Panc1 (cell line): ENCODE data around the gene AFG1L. TPM values are rescaled to one million over a fixed set of nuclear protein-coding genes. Genes with fewer than 3 reads are reported as not detected.

Experiments used
- ATAC-seq: fragments of 200-7000 bp; cut with Tn5 transposase; 2 replicates; pipeline ENCODE4 v1.9.1; 2020; ENCODE audit warnings: mild to moderate bottlenecking, moderate library complexity
- BruUV-seq: library from RNA; stranded (reverse); fragments of 400-500 nt; replicated peaks from 2 replicates; lab custom pipeline; 2021; lab: Mats Ljungman, UMichigan
- CTCF ChIA-PET: fragments of 300-600 bp; sonication (Branson Sonifier 250); formaldehyde crosslinking; loops from one replicate; lab custom pipeline; 2022; ENCODE audit warnings: antibody characterized with exemption; lab: Charles Lee
- POLR2A ChIA-PET: fragments of 300-600 bp; sonication (Branson Sonifier 250); formaldehyde crosslinking; loops from one replicate; lab custom pipeline; 2022; ENCODE audit warnings: antibody characterized with exemption; lab: Charles Lee
- DNase-seq: peaks from one replicate; pipeline ENCODE4 v3.0.0-alpha.2; 2010; ENCODE audit warnings: low read depth, low spot score
- H3K27ac ChIP-seq: 2 replicates; pipeline ENCODE4 v1.5.1; 2011; ENCODE audit warnings: mild to moderate bottlenecking, low read length, inconsistent platforms
- H3K27me3 ChIP-seq: fragments of 200-500 bp; sonication (Bioruptor generic); 2 replicates; pipeline ENCODE4 v1.6.0; 2014; ENCODE audit warnings: low read length, inconsistent platforms; ENCODE audit not compliant: control insufficient read depth, insufficient read depth
- H3K36me3 ChIP-seq: fragments of 200-500 bp; sonication (Bioruptor generic); 2 replicates; pipeline ENCODE4 v1.5.1; 2014; ENCODE audit warnings: inconsistent platforms, mild to moderate bottlenecking, low read length, moderate library complexity; ENCODE audit not compliant: control insufficient read depth, insufficient read depth
- H3K4me1 ChIP-seq: 2 replicates; pipeline ENCODE4 v1.5.1; 2011; ENCODE audit warnings: inconsistent platforms, mild to moderate bottlenecking, low read length, moderate library complexity; ENCODE audit not compliant: control insufficient read depth, insufficient read depth
- H3K4me3 ChIP-seq, 2 experiments: 2 replicates each; pipeline ENCODE4 v1.5.1; 2011 to 2012; ENCODE audit warnings: low read depth in 2 of 2, low read length in 2 of 2, mild to moderate bottlenecking in 2 of 2, inconsistent platforms in 1 of 2, moderate library complexity in 1 of 2
- H3K9me3 ChIP-seq: fragments of 200-500 bp; sonication (Bioruptor generic); 2 replicates; pipeline ENCODE4 v1.5.1; 2014; ENCODE audit warnings: low read depth, mild to moderate bottlenecking, inconsistent platforms, low read length, moderate library complexity; ENCODE audit not compliant: control insufficient read depth, insufficient read depth
- POLR2AphosphoS5 ChIP-seq: IDR thresholded peaks from 2 replicates; pipeline ENCODE4 v1.6.1; 2012; ENCODE audit warnings: mild to moderate bottlenecking, low read depth, low read length, moderate library complexity
- SIN3A ChIP-seq: IDR thresholded peaks from 2 replicates; pipeline ENCODE4 v1.6.1; 2012; ENCODE audit warnings: low read depth, mild to moderate bottlenecking, low read length, moderate library complexity, borderline replicate concordance; ENCODE audit not compliant: insufficient read depth
- TCF7L2 ChIP-seq: IDR thresholded peaks from 2 replicates; pipeline ENCODE4 v1.6.1; 2011; ENCODE audit warnings: mild to moderate bottlenecking, low read depth, low read length, inconsistent platforms
- in situ Hi-C: cut with HindIII; loops from 2 replicates; pipeline ENCODE4 v1.10.0; 2016; ENCODE audit warnings: low sequenced_read_pairs, low pct_unique_long_range_greater_than_20kb
- intact Hi-C: fragments of 100-400 bp; cut with micrococcal nuclease; formaldehyde crosslinking; loops from one replicate; pipeline ENCODE4 v1.10.0; 2022; ENCODE audit not compliant: unreplicated experiment
- total RNA-seq: library from RNA; stranded (reverse); gene quantifications from one replicate; pipeline ENCODE4 v1.2.1, GENCODE V29; 2021; ENCODE audit not compliant: unreplicated experiment
- TF ChIP-seq, protein P1 (sequence below), 2 experiments: IDR thresholded peaks; 2 replicates each; pipeline ENCODE4 v1.6.1; 2011 to 2012; ENCODE audit warnings: low read depth in 2 of 2, control low read depth in 1 of 2, low read length in 1 of 2, mild to moderate bottlenecking in 1 of 2, moderate library complexity in 1 of 2; ENCODE audit not compliant: insufficient read depth in 1 of 2
- TF ChIP-seq, protein P2 (sequence below): fragments of 450-650 bp; IDR thresholded peaks from 2 replicates; pipeline ENCODE4 v1.5.1; 2017; ENCODE audit warnings: mild to moderate bottlenecking

The AFG1L gene
- total RNA-seq, 1 experiment from 2014 or later, result 12.4 TPM

DNA sequence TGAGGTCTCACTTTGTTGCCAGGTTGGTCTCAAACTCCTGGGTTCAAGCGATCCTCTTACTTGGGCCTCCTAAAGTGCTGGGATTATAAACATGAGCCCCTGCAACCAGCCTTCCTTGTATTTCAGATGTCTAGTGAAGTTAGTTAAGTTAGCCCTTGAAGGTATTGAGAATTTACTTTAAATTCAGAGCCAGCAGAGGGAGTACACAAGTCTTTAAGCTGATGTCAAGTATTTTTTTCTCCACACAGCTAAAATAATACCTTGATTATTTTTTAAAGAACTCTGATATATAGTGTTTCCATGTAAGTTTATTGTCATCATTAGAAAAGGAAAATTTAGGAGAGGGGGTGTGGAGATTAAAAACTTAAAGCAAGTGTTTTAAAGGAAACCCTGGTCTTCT lies 275.7 kb downstream of the AFG1L start:
- no peaks in the 10 kb centered on the region for H3K27me3 ChIP-seq
- in situ Hi-C loops (no loop called here), intact Hi-C loops (no loop called here)
- TF ChIP-seq TCF7L2, result no peak
- TF ChIP-seq, protein P1, sequence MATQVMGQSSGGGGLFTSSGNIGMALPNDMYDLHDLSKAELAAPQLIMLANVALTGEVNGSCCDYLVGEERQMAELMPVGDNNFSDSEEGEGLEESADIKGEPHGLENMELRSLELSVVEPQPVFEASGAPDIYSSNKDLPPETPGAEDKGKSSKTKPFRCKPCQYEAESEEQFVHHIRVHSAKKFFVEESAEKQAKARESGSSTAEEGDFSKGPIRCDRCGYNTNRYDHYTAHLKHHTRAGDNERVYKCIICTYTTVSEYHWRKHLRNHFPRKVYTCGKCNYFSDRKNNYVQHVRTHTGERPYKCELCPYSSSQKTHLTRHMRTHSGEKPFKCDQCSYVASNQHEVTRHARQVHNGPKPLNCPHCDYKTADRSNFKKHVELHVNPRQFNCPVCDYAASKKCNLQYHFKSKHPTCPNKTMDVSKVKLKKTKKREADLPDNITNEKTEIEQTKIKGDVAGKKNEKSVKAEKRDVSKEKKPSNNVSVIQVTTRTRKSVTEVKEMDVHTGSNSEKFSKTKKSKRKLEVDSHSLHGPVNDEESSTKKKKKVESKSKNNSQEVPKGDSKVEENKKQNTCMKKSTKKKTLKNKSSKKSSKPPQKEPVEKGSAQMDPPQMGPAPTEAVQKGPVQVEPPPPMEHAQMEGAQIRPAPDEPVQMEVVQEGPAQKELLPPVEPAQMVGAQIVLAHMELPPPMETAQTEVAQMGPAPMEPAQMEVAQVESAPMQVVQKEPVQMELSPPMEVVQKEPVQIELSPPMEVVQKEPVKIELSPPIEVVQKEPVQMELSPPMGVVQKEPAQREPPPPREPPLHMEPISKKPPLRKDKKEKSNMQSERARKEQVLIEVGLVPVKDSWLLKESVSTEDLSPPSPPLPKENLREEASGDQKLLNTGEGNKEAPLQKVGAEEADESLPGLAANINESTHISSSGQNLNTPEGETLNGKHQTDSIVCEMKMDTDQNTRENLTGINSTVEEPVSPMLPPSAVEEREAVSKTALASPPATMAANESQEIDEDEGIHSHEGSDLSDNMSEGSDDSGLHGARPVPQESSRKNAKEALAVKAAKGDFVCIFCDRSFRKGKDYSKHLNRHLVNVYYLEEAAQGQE (IDR thresholded peaks at IDR 0.05; ENCODE audit: insufficient read depth in 1 of 2, low read depth in 2 of 2, low read length in 1 of 2), result no peak
- no peak for TF ChIP-seq POLR2AphosphoS5
- TF ChIP-seq, protein P2, sequence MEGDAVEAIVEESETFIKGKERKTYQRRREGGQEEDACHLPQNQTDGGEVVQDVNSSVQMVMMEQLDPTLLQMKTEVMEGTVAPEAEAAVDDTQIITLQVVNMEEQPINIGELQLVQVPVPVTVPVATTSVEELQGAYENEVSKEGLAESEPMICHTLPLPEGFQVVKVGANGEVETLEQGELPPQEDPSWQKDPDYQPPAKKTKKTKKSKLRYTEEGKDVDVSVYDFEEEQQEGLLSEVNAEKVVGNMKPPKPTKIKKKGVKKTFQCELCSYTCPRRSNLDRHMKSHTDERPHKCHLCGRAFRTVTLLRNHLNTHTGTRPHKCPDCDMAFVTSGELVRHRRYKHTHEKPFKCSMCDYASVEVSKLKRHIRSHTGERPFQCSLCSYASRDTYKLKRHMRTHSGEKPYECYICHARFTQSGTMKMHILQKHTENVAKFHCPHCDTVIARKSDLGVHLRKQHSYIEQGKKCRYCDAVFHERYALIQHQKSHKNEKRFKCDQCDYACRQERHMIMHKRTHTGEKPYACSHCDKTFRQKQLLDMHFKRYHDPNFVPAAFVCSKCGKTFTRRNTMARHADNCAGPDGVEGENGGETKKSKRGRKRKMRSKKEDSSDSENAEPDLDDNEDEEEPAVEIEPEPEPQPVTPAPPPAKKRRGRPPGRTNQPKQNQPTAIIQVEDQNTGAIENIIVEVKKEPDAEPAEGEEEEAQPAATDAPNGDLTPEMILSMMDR, result peak; percentile 35; the same call in 1 of the 2 replicates
- no peak for TF ChIP-seq SIN3A
- H3K4me3 ChIP-seq, result no peak overlapping the region
- DNase-seq (no peak), ATAC-seq (no peak)
- H3K27ac ChIP-seq, result no peak overlapping the region
- no TSS peak for BruUV-seq
- no peaks in the 10 kb centered on the region for H3K9me3 ChIP-seq
- ChIA-PET POLR2A (no interaction called here), CTCF (no interaction called here)
- no peaks in the 10 kb centered on the region; the same call in 1 of the 2 replicates for H3K36me3 ChIP-seq
- H3K4me1 ChIP-seq, result peaks cover 6% of the 10 kb centered on the region

DNA sequence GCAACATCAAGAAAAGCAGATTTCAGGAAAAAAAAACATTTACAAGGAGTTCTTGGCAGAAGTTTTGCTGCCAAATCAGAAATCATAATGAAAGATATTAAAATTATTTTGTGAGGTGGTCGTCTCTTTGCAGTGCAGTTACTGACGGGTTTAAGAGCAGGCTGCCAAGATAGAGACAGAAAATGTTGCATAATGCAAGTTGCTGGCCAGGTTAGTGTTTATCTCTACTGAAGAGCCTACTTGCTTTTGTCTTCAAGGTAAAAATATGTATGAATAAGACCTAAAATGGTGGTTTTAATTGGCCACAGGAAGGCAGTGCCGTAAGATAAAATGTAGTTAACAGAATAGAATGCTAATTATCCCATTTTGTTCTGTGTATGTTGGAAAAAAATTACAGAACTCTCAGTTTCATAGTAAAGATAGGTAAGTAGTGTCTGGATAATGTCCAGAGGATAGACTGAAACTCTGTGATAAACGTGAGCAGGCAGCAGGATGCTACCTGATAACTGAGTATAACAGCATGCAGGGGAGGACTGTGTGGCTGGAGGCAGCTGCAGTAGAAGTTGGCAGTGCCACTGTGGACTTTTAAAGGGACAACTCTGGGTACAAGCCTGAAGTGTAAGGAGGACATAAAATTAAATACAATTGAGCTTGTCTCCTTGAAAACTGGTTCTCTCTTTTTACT lies 279.7 kb downstream of the AFG1L start:
- no peaks in the 10 kb centered on the region for H3K9me3 ChIP-seq
- intact Hi-C loops (no loop called here), in situ Hi-C loops (no loop called here)
- ATAC-seq (no peak), DNase-seq (no peak)
- no peak for TF ChIP-seq TCF7L2
- TF ChIP-seq, protein P2, result no peak
- no peak for TF ChIP-seq SIN3A
- TF ChIP-seq, protein P1 (IDR thresholded peaks at IDR 0.05; ENCODE audit: insufficient read depth in 1 of 2, low read depth in 2 of 2, low read length in 1 of 2), result no peak
- TF ChIP-seq POLR2AphosphoS5, result no peak
- BruUV-seq, result no TSS peak
- CTCF ChIA-PET, result no interaction called here
- H3K27ac ChIP-seq, result no peak overlapping the region
- no peaks in the 10 kb centered on the region for H3K4me1 ChIP-seq
- no peak overlapping the region for H3K4me3 ChIP-seq
- POLR2A ChIA-PET, result no interaction called here
- no peaks in the 10 kb centered on the region for H3K27me3 ChIP-seq
- no peaks in the 10 kb centered on the region; the same call in 1 of the 2 replicates for H3K36me3 ChIP-seq
